HUES48 (cell line): Measurements from ENCODE around the gene ACOXL.
"Not testable (repeated sequence)": the region's sequence is repeated elsewhere in the genome, so short reads cannot be mapped to it uniquely, and the experiment has no call there.

Experiments used
- H3K27ac ChIP-seq: one replicate; pipeline ENCODE4 v1.7.0; 2013; ENCODE audit warnings: low read depth, low read length, inconsistent platforms
- H3K27me3 ChIP-seq: 2 replicates; pipeline ENCODE4 v1.6.1; 2013; ENCODE audit warnings: mild to moderate bottlenecking, low read length; ENCODE audit not compliant: control insufficient read depth, insufficient read depth
- H3K36me3 ChIP-seq: 2 replicates; pipeline ENCODE4 v1.6.1; 2013; ENCODE audit warnings: low read length; ENCODE audit not compliant: control insufficient read depth, insufficient read depth
- H3K4me1 ChIP-seq: 2 replicates; pipeline ENCODE4 v1.6.1; 2013; ENCODE audit warnings: mild to moderate bottlenecking, low read length; ENCODE audit not compliant: control insufficient read depth, insufficient read depth
- H3K4me3 ChIP-seq: 2 replicates; pipeline ENCODE4 v1.5.1; 2013; ENCODE audit warnings: mild to moderate bottlenecking, low read depth, low read length
- H3K9ac ChIP-seq: 2 replicates; pipeline ENCODE4 v1.6.1; 2013; ENCODE audit warnings: mild to moderate bottlenecking, low read depth, low read length, moderate library complexity
- H3K9me3 ChIP-seq: 2 replicates; pipeline ENCODE4 v1.6.1; 2013; ENCODE audit warnings: low read length; ENCODE audit not compliant: control insufficient read depth, insufficient read depth

Gene ACOXL

GRCh38 chr2:111041398-111042202 is 309.2 kb downstream of the ACOXL start:
- H3K9me3 ChIP-seq = no peaks in the 10 kb centered on the region
- H3K27me3 ChIP-seq = no peaks in the 10 kb centered on the region

DNA sequence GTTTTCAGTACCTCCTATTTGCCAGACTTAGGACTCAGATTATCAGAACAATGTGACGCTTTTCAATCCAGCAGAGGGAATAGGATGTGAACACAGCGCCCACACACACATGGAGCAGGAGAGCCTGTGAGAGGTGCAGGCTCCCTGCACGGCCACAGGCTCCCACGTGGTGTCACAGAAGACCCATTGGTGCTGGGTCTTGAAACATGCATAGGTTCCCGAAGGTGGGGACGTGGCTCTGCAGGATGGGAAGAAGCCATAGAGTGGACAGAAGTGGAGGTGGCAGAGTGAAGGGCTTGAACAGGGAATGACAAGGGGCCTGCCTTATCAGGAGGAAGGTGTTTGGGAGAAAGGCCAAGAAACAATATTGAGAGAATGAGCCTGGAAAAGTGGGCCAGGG is 309.9 kb downstream of the ACOXL start:
- H3K9ac ChIP-seq = no peak overlapping the region
- no peaks in the 10 kb centered on the region for H3K27me3 ChIP-seq
- no peak overlapping the region for H3K27ac ChIP-seq
- no peaks in the 10 kb centered on the region for H3K4me1 ChIP-seq
- H3K36me3 ChIP-seq = no peaks in the 10 kb centered on the region
- no peak overlapping the region for H3K4me3 ChIP-seq
- no peaks in the 10 kb centered on the region for H3K9me3 ChIP-seq

More at GRCh38 chr2:111041398-111042202, 309.2 kb downstream of the ACOXL start:
- no peak overlapping the region for H3K4me3 ChIP-seq
- no peaks in the 10 kb centered on the region for H3K36me3 ChIP-seq
- no peak overlapping the region for H3K9ac ChIP-seq
- H3K4me1 ChIP-seq = no peaks in the 10 kb centered on the region
- no peak overlapping the region for H3K27ac ChIP-seq

- H3K9ac ChIP-seq = no peak overlapping the region
- no peaks in the 10 kb centered on the region for H3K4me1 ChIP-seq
- H3K9me3 ChIP-seq = no peaks in the 10 kb centered on the region
- H3K4me3 ChIP-seq = no peak overlapping the region
- no peak overlapping the region for H3K27ac ChIP-seq
- no peaks in the 10 kb centered on the region for H3K36me3 ChIP-seq
- no peaks in the 10 kb centered on the region for H3K27me3 ChIP-seq
These were observed 310.7 kb downstream of the ACOXL start for GRCh38 chr2:111042772-111043771.

GRCh38 chr2:111044066-111044465 is 311.7 kb downstream of the ACOXL start:
- Histone ChIP-seq H3K4me1 (no peaks in the 10 kb centered on the region), H3K9ac (no peak overlapping the region), H3K27me3 (no peaks in the 10 kb centered on the region), H3K36me3 (no peaks in the 10 kb centered on the region), H3K9me3 (no peaks in the 10 kb centered on the region), H3K4me3 (no peak overlapping the region), H3K27ac (no peak overlapping the region)

DNA sequence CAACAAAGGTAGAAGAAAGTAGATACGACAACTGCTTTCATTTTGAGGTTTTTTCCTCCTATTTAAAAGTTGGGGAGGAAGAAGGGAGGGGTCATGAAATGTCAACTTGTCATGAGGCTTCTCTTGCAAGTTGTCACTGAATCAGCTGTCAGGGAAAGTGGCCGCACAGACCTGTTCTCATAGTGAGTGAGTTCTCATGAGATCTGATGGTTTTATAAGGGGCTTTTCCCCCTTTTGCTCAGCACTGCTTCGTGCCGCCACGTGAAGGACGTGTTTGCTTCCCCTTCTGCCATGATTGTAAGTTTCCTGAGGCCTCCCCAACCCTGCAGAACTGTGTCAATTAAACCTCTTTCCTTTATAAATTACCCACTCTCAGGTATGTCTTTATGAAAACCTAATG is 312.9 kb downstream of the ACOXL start:
- H3K9me3 ChIP-seq, H3K4me1 ChIP-seq, H3K9ac ChIP-seq, H3K36me3 ChIP-seq, H3K27ac ChIP-seq, H3K4me3 ChIP-seq, H3K27me3 ChIP-seq: not testable (repeated sequence)

- H3K36me3 ChIP-seq = no peaks in the 10 kb centered on the region
- no peaks in the 10 kb centered on the region for H3K27me3 ChIP-seq
- H3K9me3 ChIP-seq = no peaks in the 10 kb centered on the region
- no peak overlapping the region for H3K27ac ChIP-seq
- H3K4me3 ChIP-seq = no peak overlapping the region
- no peaks in the 10 kb centered on the region for H3K4me1 ChIP-seq
- no peak overlapping the region for H3K9ac ChIP-seq
These were observed 313.5 kb downstream of the ACOXL start for GRCh38 chr2:111045771-111046444.

DNA sequence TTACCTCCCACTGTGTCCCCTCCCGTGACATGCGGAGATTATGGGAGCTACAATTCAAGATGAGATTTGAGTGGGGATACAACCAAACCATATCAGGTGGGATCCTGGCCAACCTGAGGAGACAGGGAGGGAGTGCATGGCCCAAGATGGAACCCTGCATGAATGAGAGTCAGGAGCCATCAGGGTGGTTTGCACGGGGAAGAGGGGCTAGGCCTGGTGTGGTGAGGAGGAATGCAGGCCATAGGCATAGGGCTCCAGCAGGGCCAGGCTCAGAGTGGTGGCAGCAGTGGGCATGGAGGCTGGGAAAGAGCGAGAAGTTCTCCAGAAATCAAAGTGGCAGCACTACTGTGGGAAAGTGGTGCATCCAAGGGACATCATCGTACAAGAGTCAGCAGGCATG is 314.3 kb downstream of the ACOXL start:
- Histone ChIP-seq H3K4me1 (no peaks in the 10 kb centered on the region), H3K27ac (no peak overlapping the region), H3K9me3 (no peaks in the 10 kb centered on the region), H3K9ac (no peak overlapping the region), H3K36me3 (no peaks in the 10 kb centered on the region), H3K4me3 (no peak overlapping the region), H3K27me3 (no peaks in the 10 kb centered on the region)

DNA sequence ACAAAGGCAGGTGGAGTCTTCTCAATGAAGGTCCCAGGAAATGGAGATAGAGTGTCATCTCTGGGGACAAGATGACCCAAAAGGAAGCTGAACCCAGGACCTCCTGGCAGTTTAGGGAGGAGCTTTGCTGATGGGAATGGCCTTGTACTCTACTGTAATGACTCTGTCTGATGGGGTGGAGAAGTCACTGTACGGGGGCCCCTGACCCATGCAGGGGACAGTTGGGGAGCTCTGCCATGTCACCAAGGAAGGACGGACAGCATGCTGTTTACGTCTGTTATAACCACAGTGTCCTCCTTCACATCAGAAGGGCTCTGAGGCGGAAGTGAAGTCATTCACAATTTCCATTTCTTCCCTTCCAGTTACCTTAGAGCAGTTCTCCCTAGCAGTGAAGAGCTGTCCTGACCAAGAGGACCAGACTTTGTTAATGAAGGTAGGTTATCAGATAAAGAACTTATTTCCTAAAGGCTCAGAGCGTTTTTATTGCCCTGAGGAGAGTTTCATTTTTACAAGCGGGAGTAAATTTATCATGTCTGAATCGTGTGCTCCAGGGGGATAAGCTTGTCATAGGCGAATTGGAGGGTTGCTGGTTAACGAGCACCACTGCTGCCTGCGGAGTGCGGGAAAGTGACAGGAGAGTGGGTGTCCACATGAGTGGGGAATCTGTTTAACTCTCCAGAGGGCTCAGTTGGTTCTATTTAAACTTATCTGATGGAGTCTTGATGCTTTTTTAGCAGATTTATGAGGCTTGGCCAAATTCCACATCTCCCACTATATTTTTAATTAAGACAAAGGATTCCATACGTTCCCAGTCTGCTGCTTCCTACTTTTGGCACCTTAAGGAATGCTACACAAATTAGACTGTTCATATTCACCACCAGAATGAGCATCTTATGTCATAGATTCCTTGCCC is 316.7 kb downstream of the ACOXL start:
- no peaks in the 10 kb centered on the region for H3K27me3 ChIP-seq
- no peaks in the 10 kb centered on the region for H3K4me1 ChIP-seq
- no peaks in the 10 kb centered on the region for H3K36me3 ChIP-seq
- H3K4me3 ChIP-seq = no peak overlapping the region
- no peak overlapping the region for H3K27ac ChIP-seq
- no peaks in the 10 kb centered on the region for H3K9me3 ChIP-seq
- H3K9ac ChIP-seq = no peak overlapping the region

DNA sequence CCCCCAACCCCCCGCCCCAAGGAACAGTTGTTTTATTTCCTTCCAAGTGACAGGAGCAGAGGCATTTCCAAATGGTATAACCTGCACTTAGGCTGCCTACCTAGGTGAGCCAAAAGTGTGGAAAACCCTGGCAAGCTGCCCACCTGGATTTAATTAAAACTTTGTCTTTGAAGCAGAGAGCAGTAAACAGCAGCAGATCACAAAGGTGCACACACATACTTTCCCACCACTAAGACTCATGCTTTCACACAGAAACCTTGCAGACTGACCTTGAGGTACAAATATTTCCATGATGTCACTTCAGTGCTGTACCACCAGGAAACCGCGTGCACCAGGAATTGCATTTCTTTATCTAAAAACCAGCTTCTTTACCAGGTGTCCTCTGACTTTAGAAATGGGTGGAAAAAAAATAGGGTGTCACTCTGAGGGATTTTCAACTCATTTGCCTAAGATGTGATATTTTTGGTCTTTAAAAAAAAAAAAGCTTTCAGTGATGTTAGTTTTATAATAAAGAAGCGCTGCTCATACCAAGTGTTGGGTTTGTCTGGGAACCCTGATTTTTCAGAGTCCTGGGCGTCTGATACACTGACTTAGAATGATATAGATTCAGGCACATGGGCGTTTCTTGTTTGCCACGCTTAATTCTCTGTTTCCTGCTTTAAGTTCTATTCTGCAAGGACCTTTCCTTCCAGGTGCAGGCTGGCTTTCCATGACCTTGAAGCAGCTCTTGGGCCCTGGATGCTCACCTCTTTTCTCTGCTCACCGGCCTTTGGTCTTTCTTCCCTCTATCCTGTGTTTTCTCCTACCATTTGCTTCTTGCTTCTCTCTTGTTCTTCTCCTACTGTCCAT is 317.6 kb downstream of the ACOXL start:
- no peak overlapping the region for H3K27ac ChIP-seq
- no peaks in the 10 kb centered on the region for H3K9me3 ChIP-seq
- no peaks in the 10 kb centered on the region for H3K36me3 ChIP-seq
- no peaks in the 10 kb centered on the region for H3K27me3 ChIP-seq
- H3K4me3 ChIP-seq = no peak overlapping the region
- no peaks in the 10 kb centered on the region for H3K4me1 ChIP-seq
- H3K9ac ChIP-seq = no peak overlapping the region
